Inflammatory macrophage treated with lipopolysaccharide for 1 hour (primary cell): ENCODE results near the gene RCN2.
A peak's percentile ranks its signal among the peaks of the same experiment; 100 is the strongest.

Source experiments
- DNase-seq, 2 donors: peaks; one replicate each; pipeline ENCODE4 v3.0.0-alpha.2; 2020 to 2022

Gene RCN2

GRCh38 chr15:76996076-76996525, 64.6 kb downstream of the RCN2 start:
- no peak for DNase-seq

DNA sequence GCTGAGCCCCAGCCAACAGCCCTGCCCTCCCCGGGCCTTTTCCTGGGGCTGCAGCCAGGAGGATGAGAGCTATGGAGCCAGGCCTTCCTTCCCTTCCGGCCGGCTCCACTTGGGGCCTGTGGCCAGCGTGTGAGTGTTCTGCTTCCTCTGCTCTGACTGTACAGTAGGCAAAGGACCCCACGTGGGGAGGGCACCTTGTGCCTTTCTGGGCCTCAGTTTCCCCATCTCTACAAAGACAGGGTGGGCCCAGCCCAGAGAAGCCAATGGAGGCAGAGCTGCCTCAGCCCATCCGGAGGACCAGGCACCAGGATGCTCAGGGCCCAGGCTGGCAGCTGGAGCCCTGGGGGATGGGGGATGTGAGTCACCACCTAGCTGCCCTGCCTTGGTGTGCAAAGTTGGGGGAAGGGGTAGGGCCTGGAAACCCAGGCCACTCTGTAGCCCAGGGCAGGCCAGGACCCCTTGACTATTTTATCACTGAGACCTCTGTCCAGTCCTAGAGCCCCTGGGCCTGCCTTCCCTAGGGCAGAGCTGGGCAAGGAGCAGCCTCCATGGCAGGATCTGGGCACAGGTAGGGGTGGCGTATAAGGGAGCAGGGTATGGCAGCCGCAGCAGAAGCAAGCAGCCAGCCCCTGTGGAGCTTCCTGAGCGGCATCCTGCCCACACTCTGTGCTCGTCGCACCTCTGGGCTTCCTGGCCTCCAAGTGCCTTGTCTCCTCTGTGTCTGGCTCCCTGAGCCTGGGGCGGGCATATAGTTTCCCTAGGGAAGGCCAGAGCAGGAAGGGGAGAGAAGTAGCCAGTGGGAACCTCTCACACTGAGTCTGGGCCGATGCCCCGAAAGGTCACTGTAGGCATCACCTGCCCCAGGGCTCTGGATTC, 65.2 kb downstream of the RCN2 start:
- DNase-seq: no peak

GRCh38 chr15:76998663-76999285, 67.2 kb downstream of the RCN2 start:
- no peak for DNase-seq

GRCh38 chr15:76999996-77000395, 68.4 kb downstream of the RCN2 start:
- no peak for DNase-seq

- no peak for DNase-seq
Observed at GRCh38 chr15:77001351-77001750, 69.8 kb downstream of the RCN2 start.

DNA sequence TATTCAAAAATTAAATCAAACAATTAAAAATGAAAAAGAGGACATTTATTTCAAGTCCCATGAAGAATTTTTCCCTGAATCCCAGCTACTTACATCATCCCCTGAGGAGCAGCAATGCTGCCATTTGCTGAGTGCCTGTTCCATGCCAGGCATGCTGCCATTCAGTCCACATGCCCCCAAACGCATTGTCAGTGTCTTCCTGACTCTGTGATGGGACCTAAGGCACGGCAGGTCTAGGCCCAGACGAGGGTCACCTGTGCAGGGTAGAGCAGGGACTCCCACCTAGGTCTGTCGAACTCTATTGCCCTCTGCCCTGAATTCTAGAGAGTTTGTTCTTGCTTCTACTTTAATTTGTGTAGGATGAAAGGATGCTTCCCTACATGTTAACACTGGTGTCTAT, 70.4 kb downstream of the RCN2 start:
- no peak for DNase-seq

DNA sequence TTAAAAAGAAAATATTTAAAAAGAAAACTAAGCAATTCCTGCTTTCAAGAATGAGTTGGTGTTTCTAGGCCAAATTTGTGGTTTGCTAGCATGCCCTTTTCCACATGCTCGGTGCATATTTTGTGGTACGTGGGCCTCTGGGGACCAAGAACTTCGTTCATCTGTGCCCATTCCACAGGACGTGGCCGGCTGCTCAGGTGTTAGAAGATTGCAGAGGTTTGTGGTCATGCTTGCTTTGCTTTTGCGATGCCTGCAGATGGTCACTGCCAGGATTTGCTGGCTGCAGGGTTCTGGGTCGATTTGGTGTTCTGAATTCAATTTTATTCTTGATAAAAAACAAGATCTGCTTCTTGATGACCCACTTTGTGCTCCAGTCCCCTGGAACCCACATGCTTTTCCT, 70.9 kb downstream of the RCN2 start:
- DNase-seq: no peak

DNA sequence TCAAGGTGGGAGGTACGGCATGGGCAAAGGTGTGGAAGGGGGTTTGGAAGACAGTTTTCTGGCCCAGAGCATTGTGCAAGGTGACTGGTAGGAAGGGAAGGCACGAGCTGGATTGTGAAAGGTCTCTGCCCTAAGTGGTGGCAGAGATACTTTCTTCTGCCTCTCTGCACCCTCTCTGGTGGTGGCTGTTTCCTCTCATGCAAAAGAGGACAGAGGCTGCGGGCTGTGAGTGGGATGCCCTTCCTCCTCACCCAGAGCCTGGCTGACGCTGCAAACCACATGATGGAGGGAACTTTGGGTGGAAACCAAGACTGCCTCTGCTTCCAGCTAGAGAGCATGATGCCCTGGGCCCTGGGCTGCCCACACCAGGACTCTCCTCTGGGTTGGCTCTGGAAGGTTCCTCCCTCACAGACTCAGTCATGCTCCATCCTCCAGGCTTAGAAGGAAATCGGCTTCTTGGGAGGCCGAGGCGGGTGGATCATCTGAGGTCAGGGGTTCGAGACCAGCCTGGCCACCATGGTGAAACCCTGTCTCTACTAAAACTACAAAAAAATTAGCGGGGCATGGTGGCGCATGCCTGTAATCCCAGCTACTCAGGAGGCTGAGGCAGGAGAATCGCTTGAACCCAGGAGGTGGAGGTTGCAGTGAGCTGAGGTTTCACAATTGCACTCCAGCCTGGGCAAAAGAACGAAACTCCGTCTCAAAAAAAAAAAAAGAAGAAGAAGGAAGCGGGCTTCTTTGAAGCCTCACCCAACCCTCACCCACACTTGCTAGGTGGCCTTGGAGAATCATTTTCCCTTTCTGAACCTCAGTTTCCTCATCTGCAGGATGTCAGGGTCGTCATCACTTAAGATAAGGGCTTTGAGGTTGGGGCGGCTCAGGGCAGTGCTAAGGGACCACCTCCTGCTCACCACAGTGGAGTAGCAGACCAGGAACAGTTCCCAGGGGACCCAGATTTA, 71.7 kb downstream of the RCN2 start:
- DNase-seq: peak; percentile 91 to 99
